ENCODE results near the gene SP6. TPM values are rescaled to one million over a fixed set of nuclear protein-coding genes. Genes with fewer than 3 reads are reported as not detected.

The SP6 gene
- total and polyA plus RNA-seq, 2 of the 4 experiments (the other 2 are of a cell fraction) = under 0.01 to 0.31 TPM

DNA sequence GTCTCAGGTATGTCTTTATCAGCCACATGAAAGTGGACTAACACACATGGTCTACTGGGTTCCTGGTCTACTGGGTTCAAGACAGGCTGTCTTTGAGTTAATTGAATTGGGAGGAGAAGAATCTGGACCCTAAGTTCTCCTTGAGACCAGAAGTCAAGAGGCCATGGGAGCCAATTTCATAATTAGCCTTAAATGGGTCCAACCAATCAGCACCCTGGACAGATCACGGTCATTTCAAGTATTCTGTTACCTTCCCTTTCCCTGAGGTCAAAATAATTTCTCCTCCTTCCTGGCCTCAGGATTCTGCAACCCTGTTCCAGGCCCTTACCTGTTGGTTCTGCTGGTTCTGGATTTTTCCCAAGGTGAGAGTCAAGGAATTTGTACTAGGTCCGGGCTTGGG lies 53.2 kb downstream of the SP6 start:
- no peak overlapping the region for H3K9ac ChIP-seq (ENCODE audit: low read depth, low read length)
- in situ Hi-C loops (cut with MboI; ENCODE audit: low sequenced_read_pairs) = no loop called here
- H3K56ac ChIP-seq (ENCODE audit: extremely low read depth, insufficient read depth, low read length) = no peak overlapping the region
- no peak overlapping the region for H3K4me2 ChIP-seq (ENCODE audit: low read depth, low read length)
- no peaks in the 10 kb centered on the region; the same call in 1 of the 2 replicates for H4K20me1 ChIP-seq (ENCODE audit: insufficient read depth, low read length)
- no TSS peak for BruUV-seq (replicated peaks)
- no peaks in the 10 kb centered on the region for H3K36me3 ChIP-seq (ENCODE audit: control insufficient read depth, insufficient read depth, low read length)
- H3K14ac ChIP-seq (replicated peaks; ENCODE audit: low read depth, low read length) = no peak overlapping the region
- TF ChIP-seq RAD21 (IDR thresholded peaks at IDR 0.05; ENCODE audit: low read length) = no peak
- no peak for TF ChIP-seq NFE2L2 (IDR thresholded peaks at IDR 0.05; ENCODE audit: low read depth, low read length)
- TF ChIP-seq, protein P1, sequence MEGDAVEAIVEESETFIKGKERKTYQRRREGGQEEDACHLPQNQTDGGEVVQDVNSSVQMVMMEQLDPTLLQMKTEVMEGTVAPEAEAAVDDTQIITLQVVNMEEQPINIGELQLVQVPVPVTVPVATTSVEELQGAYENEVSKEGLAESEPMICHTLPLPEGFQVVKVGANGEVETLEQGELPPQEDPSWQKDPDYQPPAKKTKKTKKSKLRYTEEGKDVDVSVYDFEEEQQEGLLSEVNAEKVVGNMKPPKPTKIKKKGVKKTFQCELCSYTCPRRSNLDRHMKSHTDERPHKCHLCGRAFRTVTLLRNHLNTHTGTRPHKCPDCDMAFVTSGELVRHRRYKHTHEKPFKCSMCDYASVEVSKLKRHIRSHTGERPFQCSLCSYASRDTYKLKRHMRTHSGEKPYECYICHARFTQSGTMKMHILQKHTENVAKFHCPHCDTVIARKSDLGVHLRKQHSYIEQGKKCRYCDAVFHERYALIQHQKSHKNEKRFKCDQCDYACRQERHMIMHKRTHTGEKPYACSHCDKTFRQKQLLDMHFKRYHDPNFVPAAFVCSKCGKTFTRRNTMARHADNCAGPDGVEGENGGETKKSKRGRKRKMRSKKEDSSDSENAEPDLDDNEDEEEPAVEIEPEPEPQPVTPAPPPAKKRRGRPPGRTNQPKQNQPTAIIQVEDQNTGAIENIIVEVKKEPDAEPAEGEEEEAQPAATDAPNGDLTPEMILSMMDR (conservative IDR thresholded peaks at IDR 0.05; ENCODE audit: low read depth, low read length) = no peak
- no peak for TF ChIP-seq RFX5 (IDR thresholded peaks at IDR 0.05; ENCODE audit: low read depth, low read length)
- no peak for TF ChIP-seq SMC3 (IDR thresholded peaks at IDR 0.05; ENCODE audit: low read depth, low read length)
- no peak for TF ChIP-seq MXI1 (IDR thresholded peaks at IDR 0.05; ENCODE audit: borderline replicate concordance, low read depth, low read length)
- no peak for TF ChIP-seq CEBPB (IDR thresholded peaks at IDR 0.05; ENCODE audit: low read depth, low read length)
- no peak for TF ChIP-seq POLR2A (IDR thresholded peaks at IDR 0.05; ENCODE audit: low read depth, low read length)
- no peak for TF ChIP-seq MAFK (IDR thresholded peaks at IDR 0.05; ENCODE audit: low read depth, low read length)
- TF ChIP-seq RCOR1 (IDR thresholded peaks at IDR 0.05; ENCODE audit: insufficient replicate concordance, low read length) = no peak
- no peak for TF ChIP-seq CHD1 (IDR thresholded peaks at IDR 0.05; ENCODE audit: low read depth, low read length)
- no peak for TF ChIP-seq BHLHE40 (IDR thresholded peaks at IDR 0.05; ENCODE audit: low read depth, low read length)
- TF ChIP-seq, protein P2, sequence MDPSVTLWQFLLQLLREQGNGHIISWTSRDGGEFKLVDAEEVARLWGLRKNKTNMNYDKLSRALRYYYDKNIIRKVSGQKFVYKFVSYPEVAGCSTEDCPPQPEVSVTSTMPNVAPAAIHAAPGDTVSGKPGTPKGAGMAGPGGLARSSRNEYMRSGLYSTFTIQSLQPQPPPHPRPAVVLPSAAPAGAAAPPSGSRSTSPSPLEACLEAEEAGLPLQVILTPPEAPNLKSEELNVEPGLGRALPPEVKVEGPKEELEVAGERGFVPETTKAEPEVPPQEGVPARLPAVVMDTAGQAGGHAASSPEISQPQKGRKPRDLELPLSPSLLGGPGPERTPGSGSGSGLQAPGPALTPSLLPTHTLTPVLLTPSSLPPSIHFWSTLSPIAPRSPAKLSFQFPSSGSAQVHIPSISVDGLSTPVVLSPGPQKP (IDR thresholded peaks at IDR 0.05; ENCODE audit: borderline replicate concordance, low read depth, low read length) = no peak
- no peak for TF ChIP-seq MAZ (IDR thresholded peaks at IDR 0.05; ENCODE audit: borderline replicate concordance, low read depth, low read length)
- TF ChIP-seq, protein P3, sequence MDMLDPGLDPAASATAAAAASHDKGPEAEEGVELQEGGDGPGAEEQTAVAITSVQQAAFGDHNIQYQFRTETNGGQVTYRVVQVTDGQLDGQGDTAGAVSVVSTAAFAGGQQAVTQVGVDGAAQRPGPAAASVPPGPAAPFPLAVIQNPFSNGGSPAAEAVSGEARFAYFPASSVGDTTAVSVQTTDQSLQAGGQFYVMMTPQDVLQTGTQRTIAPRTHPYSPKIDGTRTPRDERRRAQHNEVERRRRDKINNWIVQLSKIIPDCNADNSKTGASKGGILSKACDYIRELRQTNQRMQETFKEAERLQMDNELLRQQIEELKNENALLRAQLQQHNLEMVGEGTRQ (IDR thresholded peaks at IDR 0.05; ENCODE audit: low read depth, low read length) = no peak
- no peaks in the 10 kb centered on the region for H3K4me1 ChIP-seq (ENCODE audit: control insufficient read depth, insufficient read depth, low read length)
- H4K91ac ChIP-seq (ENCODE audit: insufficient read depth, low read depth, low read length) = no peak overlapping the region
- H2AFZ ChIP-seq (replicated peaks; ENCODE audit: low read length, poor library complexity) = no peak overlapping the region
- H3K27ac ChIP-seq (ENCODE audit: insufficient read depth, low read length) = no peak overlapping the region
- ChIA-PET CTCF (no interaction called here), POLR2A (ENCODE audit: unreplicated experiment) (interaction anchor here (0.7 kb wide), 1 partner anchor 158 kb away, joined by 17 read pairs; no protein-coding TSS in a partner anchor)
- H2BK15ac ChIP-seq (ENCODE audit: low read depth, low read length) = no peak overlapping the region
- ATAC-seq (ENCODE audit: low read depth) = no peak
- no peak overlapping the region for H3K18ac ChIP-seq (ENCODE audit: low read depth, low read length)
- DNase-seq = no peak
- H3K27me3 ChIP-seq (ENCODE audit: control insufficient read depth, insufficient read depth, low read length) = peaks cover 41% of the 10 kb centered on the region
- intact Hi-C loops (cut with micrococcal nuclease) = loop anchor here (5.0 kb wide), 1 partner anchor 145 kb away; no protein-coding TSS in a partner anchor
- H3K9me3 ChIP-seq (ENCODE audit: control insufficient read depth, insufficient read depth, low read length) = no peaks in the 10 kb centered on the region
- no peak overlapping the region for H2BK5ac ChIP-seq (ENCODE audit: low read depth, low read length, poor library complexity, severe bottlenecking)
- no peaks in the 10 kb centered on the region for H3K79me1 ChIP-seq (ENCODE audit: low read depth in 1 of 2, low read length in 2 of 2)
- no peak overlapping the region for H2BK120ac ChIP-seq (ENCODE audit: low read depth, low read length)
- no peak overlapping the region for H4K5ac ChIP-seq (ENCODE audit: low read depth, low read length)
- dilution Hi-C loops (cut with HindIII; ENCODE audit: low sequenced_read_pairs, unreplicated experiment) = no loop called here
- H4K8ac ChIP-seq (ENCODE audit: low read depth in 2 of 2, low read length in 2 of 2) = no peak overlapping the region
- H2AK9ac ChIP-seq (replicated peaks; ENCODE audit: low read depth, low read length, poor library complexity) = no peak overlapping the region
- H3K4me3 ChIP-seq (ENCODE audit: insufficient read depth, low read depth, low read length) = no peak overlapping the region
- H2BK20ac ChIP-seq (ENCODE audit: low read depth, low read length) = no peak overlapping the region
- no peak overlapping the region for H2AK5ac ChIP-seq (ENCODE audit: low read depth, low read length)
- no peaks in the 10 kb centered on the region for H3K9me1 ChIP-seq (ENCODE audit: insufficient read depth, low read length)
- H3K23ac ChIP-seq (ENCODE audit: low read depth, low read length) = no peak overlapping the region
- no peak overlapping the region for H3K4ac ChIP-seq (ENCODE audit: low read depth, low read length)
- no CpG with 5 or more reads among the region's 2 CpGs for WGBS, 2 experiments (ENCODE audit: extremely low coverage in 2 of 2, insufficient read length in 1 of 2)
